Spleen (tissue), 11 donors: ENCODE measurements around the gene UGT2B7. TPM values are rescaled to one million over a fixed set of nuclear protein-coding genes. Genes with fewer than 3 reads are reported as not detected.

Source experiments
- DNase-seq: peaks from one replicate; pipeline ENCODE4 v3.0.0-alpha.2; 2020
- H3K27ac ChIP-seq, 8 donors: fragments of 200-600 bp; sonication (generic) in 7 of 8; 1 replicate in 4 of 8; 2 replicates in 4 of 8; pipeline versions ENCODE4 v1.5.0 to v1.8.0; 2016 to 2021; ENCODE audit warnings: inconsistent platforms in 4 of 8, mild to moderate bottlenecking in 4 of 8, moderate library complexity in 1 of 8
- H3K27me3 ChIP-seq, 7 donors: fragments of 200-600 bp; sonication (generic) in 6 of 7; replicated peaks in 1 of 7; 1 replicate in 4 of 7; 2 replicates in 3 of 7; pipeline versions ENCODE4 v1.5.0 to v1.8.0; 2016 to 2021; ENCODE audit warnings: inconsistent platforms in 3 of 7, mild to moderate bottlenecking in 1 of 7
- H3K36me3 ChIP-seq, 6 donors: fragments of 200-600 bp; sonication (generic) in 5 of 6; 1 replicate in 4 of 6; 2 replicates in 2 of 6; pipeline versions ENCODE4 v1.5.0 to v1.8.0; 2016 to 2021; ENCODE audit warnings: inconsistent platforms in 2 of 6
- H3K4me1 ChIP-seq, 6 donors: fragments of 200-600 bp; sonication (generic) in 5 of 6; 1 replicate in 3 of 6; 2 replicates in 3 of 6; pipeline versions ENCODE4 v1.5.0 to v1.8.0; 2016 to 2021; ENCODE audit warnings: inconsistent platforms in 3 of 6
- H3K4me3 ChIP-seq, 8 donors: fragments of 200-600 bp; sonication (generic) in 7 of 8; 1 replicate in 4 of 8; 2 replicates in 4 of 8; pipeline versions ENCODE4 v1.5.0 to v1.8.0; 2016 to 2021; ENCODE audit warnings: inconsistent platforms in 4 of 8, mild to moderate bottlenecking in 4 of 8, moderate library complexity in 2 of 8
- H3K9me3 ChIP-seq, 8 donors: fragments of 200-600 bp; sonication (generic) in 7 of 8; 1 replicate in 4 of 8; 2 replicates in 4 of 8; pipeline versions ENCODE4 v1.5.0 to v1.8.0; 2016 to 2021; ENCODE audit warnings: inconsistent platforms in 4 of 8
- CTCF ChIP-seq, 11 experiments: fragments of 200-600 bp in 7 of 11; fragments of 450-650 bp in 4 of 11; sonication (generic) in 4 of 11; IDR thresholded peaks in 8 of 11; conservative IDR thresholded peaks in 3 of 11; 1 replicate in 7 of 11; 2 replicates in 4 of 11; pipeline versions ENCODE4 v1.4.0 to v1.8.0; 2016 to 2021; ENCODE audit warnings: antibody characterized with exemption in 11 of 11, inconsistent platforms in 4 of 11, mild to moderate bottlenecking in 1 of 11
- POLR2A ChIP-seq, 3 donors: fragments of 450-650 bp; IDR thresholded peaks; one replicate each; pipeline ENCODE4 v1.5.1; 2017; ENCODE audit warnings: antibody characterized with exemption in 3 of 3, mild to moderate bottlenecking in 1 of 3
- POLR2AphosphoS5 ChIP-seq, 3 donors: sonication (generic); formaldehyde crosslinking; IDR thresholded peaks; one replicate each; pipeline ENCODE4 v1.5.1; 2017; ENCODE audit warnings: antibody characterized with exemption in 3 of 3
- WGBS, 5 donors: extraction: QIAGEN DNeasy Blood & Tissue Kit in 3 of 5; methylation state at CpG; one replicate each; pipeline versions ENCODE4 v1.1.5 to v1.1.7; 2013 to 2018; 5-methylcytosine and 5-hydroxymethylcytosine counted together
- intact Hi-C: fragments of 100-400 bp; cut with DNase I; formaldehyde crosslinking; loops from one replicate; pipeline ENCODE4 v1.15.0; 2023; ENCODE audit warnings: low total_unique reads
- polyA plus RNA-seq, 3 donors: library from polyadenylated mRNA; stranded (reverse); fragments of 200-250 nt; gene quantifications; one replicate each; pipeline ENCODE4 v1.2.1, GENCODE V29; 2013
- total RNA-seq, 7 donors: library from RNA; depleted of rRNA in 3 of 7; stranded (reverse); fragments of >200 nt in 3 of 7; fragmentation: NEBNext Ultra II Directional in 4 of 7; extraction: Animal tissue kit (Norgen Biotek cat#: 25700) in 4 of 7; gene quantifications; one replicate each; pipeline versions ENCODE4 v1.1.0 to v1.2.1, GENCODE V29; 2016 to 2021
- donor health status: healthy with polysubstance abuse.
- donor health status: DM: no; HTN: no; CAD: no; lungs with moderate emphysema.
- donor health status: DM: no; HTN: no; CAD: no.
- donor health status: Bipolar disorder and iron deficiency.
- donor health status: healthy.
- donor health status: DM: no; HTN: no; CAD: no.
- donor health status: DM: yes; HTN: yes; CAD: no.

Gene UGT2B7
- total and polyA plus RNA-seq, 10 donors: not detected

GRCh38 chr4:69089388-69089787, 6.9 kb upstream of the UGT2B7 start:
- Histone ChIP-seq H3K27me3 (no peaks in the 10 kb centered on the region), H3K27ac (no peak overlapping the region), H3K4me3 (no peak overlapping the region), H3K4me1 (no peaks in the 10 kb centered on the region), H3K9me3 (peaks cover 0 to 24% (median 12%) of the 10 kb centered on the region in 8 donors), H3K36me3 (no peaks in the 10 kb centered on the region)
- no peak for DNase-seq
- WGBS, 5 donors: 47 to 67% (median 54%) methylated on average over 1 of the region's 1 CpG
- intact Hi-C loops: no loop called here
- TF ChIP-seq CTCF (IDR thresholded peaks at IDR 0.05 in 8 of 11, conservative IDR thresholded peaks at IDR 0.05 in 3 of 11) (no peak), POLR2A (IDR thresholded peaks at IDR 0.05) (no peak), POLR2AphosphoS5 (IDR thresholded peaks at IDR 0.05) (no peak)

GRCh38 chr4:69092190-69092589, 4.1 kb upstream of the UGT2B7 start:
- intact Hi-C loops: no loop called here
- TF ChIP-seq CTCF (IDR thresholded peaks at IDR 0.05 in 8 of 11, conservative IDR thresholded peaks at IDR 0.05 in 3 of 11) (no peak), POLR2A (IDR thresholded peaks at IDR 0.05) (no peak), POLR2AphosphoS5 (IDR thresholded peaks at IDR 0.05) (no peak)
- DNase-seq: no peak
- peaks cover 0 to 21% (median 12%) of the 10 kb centered on the region in 8 donors for H3K9me3 ChIP-seq
- WGBS, 5 donors: 50 to 76% (median 65%) methylated on average over 1 of the region's 1 CpG
- H3K27me3 ChIP-seq: no peaks in the 10 kb centered on the region
- H3K36me3 ChIP-seq: no peaks in the 10 kb centered on the region
- H3K4me1 ChIP-seq: no peaks in the 10 kb centered on the region
- H3K4me3 ChIP-seq: no peak overlapping the region
- H3K27ac ChIP-seq: no peak overlapping the region

GRCh38 chr4:69092980-69093568, 3.2 kb upstream of the UGT2B7 start:
- no peak overlapping the region for H3K27ac ChIP-seq
- TF ChIP-seq POLR2A (IDR thresholded peaks at IDR 0.05) (no peak), POLR2AphosphoS5 (IDR thresholded peaks at IDR 0.05) (no peak), CTCF (IDR thresholded peaks at IDR 0.05 in 8 of 11, conservative IDR thresholded peaks at IDR 0.05 in 3 of 11) (no peak)
- 61 to 92% (median 73%) methylated on average over 6 of the region's 6 CpGs for WGBS, 5 donors
- intact Hi-C loops: no loop called here
- no peaks in the 10 kb centered on the region for H3K36me3 ChIP-seq
- H3K4me1 ChIP-seq: no peaks in the 10 kb centered on the region
- DNase-seq: no peak
- H3K27me3 ChIP-seq: no peaks in the 10 kb centered on the region
- H3K4me3 ChIP-seq: no peak overlapping the region
- H3K9me3 ChIP-seq: peaks cover 0 to 13% (median 7%) of the 10 kb centered on the region in 8 donors

GRCh38 chr4:69093681-69094080, 2.6 kb upstream of the UGT2B7 start:
- Histone ChIP-seq H3K9me3 (peaks cover 0 to 7% (median 1%) of the 10 kb centered on the region in 8 donors), H3K4me1 (no peaks in the 10 kb centered on the region), H3K36me3 (no peaks in the 10 kb centered on the region), H3K27me3 (no peaks in the 10 kb centered on the region), H3K27ac (no peak overlapping the region), H3K4me3 (no peak overlapping the region)
- no peak for TF ChIP-seq POLR2AphosphoS5 (IDR thresholded peaks at IDR 0.05)
- no peak for TF ChIP-seq CTCF (IDR thresholded peaks at IDR 0.05 in 8 of 11, conservative IDR thresholded peaks at IDR 0.05 in 3 of 11)
- TF ChIP-seq POLR2A (IDR thresholded peaks at IDR 0.05): no peak
- intact Hi-C loops: no loop called here
- 79 to 96% (median 88%) methylated on average over 3 of the region's 3 CpGs for WGBS, 5 donors
- no peak for DNase-seq
